Measurements from ENCODE around the gene FSTL5. TPM values are rescaled to one million over a fixed set of nuclear protein-coding genes. Genes with fewer than 3 reads are reported as not detected.

Gene FSTL5
- total RNA-seq, 3 donors from 2014 or later (not counting 1 experiment from before 2014, with no cell fraction given): not detected

DNA sequence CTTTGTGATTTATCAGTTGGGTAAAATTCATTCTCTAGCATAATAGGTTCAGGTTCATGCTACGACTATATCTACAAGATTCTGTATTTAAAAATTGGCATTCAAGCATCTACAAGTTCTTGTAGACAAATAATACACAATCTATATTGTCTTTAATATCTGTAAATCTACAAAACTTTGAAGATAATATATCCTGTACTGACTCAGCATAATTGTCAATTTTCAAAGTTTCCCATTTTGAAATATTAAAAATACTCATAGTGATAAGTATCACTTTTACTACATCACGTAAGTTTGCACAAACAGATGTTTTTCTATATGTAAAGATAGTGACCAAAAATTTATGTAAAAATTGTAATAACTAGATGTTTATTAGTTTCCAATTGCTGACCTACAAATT is 360.6 kb downstream of the FSTL5 start:
- intact Hi-C loops (cut with micrococcal nuclease): no loop called here
- no peak overlapping the region for H3K27ac ChIP-seq (ENCODE audit: low read length)
- no CpG with 5 or more reads among the region's 2 CpGs for WGBS (ENCODE audit: insufficient coverage)
- ATAC-seq: no peak
- TF ChIP-seq, protein P1, sequence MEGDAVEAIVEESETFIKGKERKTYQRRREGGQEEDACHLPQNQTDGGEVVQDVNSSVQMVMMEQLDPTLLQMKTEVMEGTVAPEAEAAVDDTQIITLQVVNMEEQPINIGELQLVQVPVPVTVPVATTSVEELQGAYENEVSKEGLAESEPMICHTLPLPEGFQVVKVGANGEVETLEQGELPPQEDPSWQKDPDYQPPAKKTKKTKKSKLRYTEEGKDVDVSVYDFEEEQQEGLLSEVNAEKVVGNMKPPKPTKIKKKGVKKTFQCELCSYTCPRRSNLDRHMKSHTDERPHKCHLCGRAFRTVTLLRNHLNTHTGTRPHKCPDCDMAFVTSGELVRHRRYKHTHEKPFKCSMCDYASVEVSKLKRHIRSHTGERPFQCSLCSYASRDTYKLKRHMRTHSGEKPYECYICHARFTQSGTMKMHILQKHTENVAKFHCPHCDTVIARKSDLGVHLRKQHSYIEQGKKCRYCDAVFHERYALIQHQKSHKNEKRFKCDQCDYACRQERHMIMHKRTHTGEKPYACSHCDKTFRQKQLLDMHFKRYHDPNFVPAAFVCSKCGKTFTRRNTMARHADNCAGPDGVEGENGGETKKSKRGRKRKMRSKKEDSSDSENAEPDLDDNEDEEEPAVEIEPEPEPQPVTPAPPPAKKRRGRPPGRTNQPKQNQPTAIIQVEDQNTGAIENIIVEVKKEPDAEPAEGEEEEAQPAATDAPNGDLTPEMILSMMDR (IDR thresholded peaks at IDR 0.05): no peak
- H3K4me3 Mint-ChIP-seq: no peak overlapping the region
- H3K27me3 Mint-ChIP-seq (ENCODE audit: low read depth in 2 of 2): no peaks in the 10 kb centered on the region
- no peak overlapping the region for H3K27ac Mint-ChIP-seq
- DNase-seq: no peak
- no peaks in the 10 kb centered on the region for H3K27me3 ChIP-seq (ENCODE audit: control insufficient read depth, insufficient read depth, low read length)
- no peaks in the 10 kb centered on the region for H3K36me3 Mint-ChIP-seq
- H3K4me1 ChIP-seq (ENCODE audit: control insufficient read depth, insufficient read depth, low read length): no peaks in the 10 kb centered on the region
- no peaks in the 10 kb centered on the region for H3K4me1 Mint-ChIP-seq
- no peaks in the 10 kb centered on the region for H3K36me3 ChIP-seq (ENCODE audit: control insufficient read depth, insufficient read depth, low read length)
- no peaks in the 10 kb centered on the region for H3K9me3 ChIP-seq (ENCODE audit: control insufficient read depth, insufficient read depth, low read length)
- peaks cover 14 to 28% of the 10 kb centered on the region in 2 donors for H3K9me3 Mint-ChIP-seq
- H3K4me3 ChIP-seq (ENCODE audit: low read length): no peak overlapping the region

DNA sequence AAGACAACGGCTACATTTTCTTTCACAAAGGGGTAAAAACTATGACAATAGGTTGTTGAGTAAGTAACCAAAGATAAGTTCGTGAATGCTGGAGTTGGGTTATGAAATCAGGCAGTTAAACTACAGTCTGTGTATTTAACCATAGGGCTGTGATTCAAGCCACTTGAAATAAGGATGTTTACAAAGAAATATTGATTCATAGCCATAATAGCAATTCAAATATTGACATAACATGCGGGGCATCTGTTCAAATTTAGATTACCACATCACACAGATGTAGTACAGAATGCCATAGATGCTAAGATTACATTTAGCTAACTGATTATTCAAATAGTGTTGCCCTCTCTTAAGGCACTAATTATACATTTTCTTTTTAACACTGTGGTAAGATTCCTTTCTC is 364.1 kb downstream of the FSTL5 start:
- ATAC-seq: no peak
- Mint-ChIP-seq H3K9me3 (peaks cover 2 to 12% of the 10 kb centered on the region in 2 donors), H3K4me3 (no peak overlapping the region), H3K27ac (no peak overlapping the region), H3K36me3 (no peaks in the 10 kb centered on the region), H3K4me1 (no peaks in the 10 kb centered on the region), H3K27me3 (ENCODE audit: low read depth in 2 of 2) (no peaks in the 10 kb centered on the region)
- 50% methylated on average over 2 of the region's 3 CpGs for WGBS (ENCODE audit: insufficient coverage)
- no peaks in the 10 kb centered on the region for H3K27me3 ChIP-seq (ENCODE audit: control insufficient read depth, insufficient read depth, low read length)
- H3K4me1 ChIP-seq (ENCODE audit: control insufficient read depth, insufficient read depth, low read length): no peaks in the 10 kb centered on the region
- TF ChIP-seq, protein P1 (IDR thresholded peaks at IDR 0.05): no peak
- H3K4me3 ChIP-seq (ENCODE audit: low read length): no peak overlapping the region
- H3K27ac ChIP-seq (ENCODE audit: low read length): no peak overlapping the region
- H3K9me3 ChIP-seq (ENCODE audit: control insufficient read depth, insufficient read depth, low read length): no peaks in the 10 kb centered on the region
- H3K36me3 ChIP-seq (ENCODE audit: control insufficient read depth, insufficient read depth, low read length): no peaks in the 10 kb centered on the region
- DNase-seq: no peak
- intact Hi-C loops (cut with micrococcal nuclease): no loop called here

DNA sequence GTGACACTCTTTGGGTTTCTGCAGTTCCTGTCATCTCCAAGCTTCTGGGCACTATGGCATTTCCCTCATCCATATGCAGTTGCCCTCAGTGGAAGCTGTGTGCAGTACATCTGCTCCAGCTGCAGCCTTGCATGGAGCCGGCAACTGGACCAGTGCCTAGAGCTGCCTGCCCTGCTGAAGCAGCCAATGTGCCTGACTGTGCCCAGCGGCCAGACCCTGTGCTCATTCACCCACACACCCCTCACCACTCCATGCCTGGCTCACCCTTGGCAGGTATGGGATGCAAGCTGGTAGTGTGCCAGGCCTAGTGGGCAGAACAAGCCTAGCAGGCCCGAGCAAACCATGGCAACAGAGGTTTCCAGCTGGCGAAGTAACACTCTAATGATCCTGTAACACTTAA is 370.8 kb downstream of the FSTL5 start:
- WGBS (ENCODE audit: insufficient coverage): 85% methylated on average over 3 of the region's 4 CpGs

More for the DNA sequence above, 370.8 kb downstream of the FSTL5 start:
- Histone ChIP-seq H3K4me1 (ENCODE audit: control insufficient read depth, insufficient read depth, low read length) (no peaks in the 10 kb centered on the region), H3K27me3 (ENCODE audit: control insufficient read depth, insufficient read depth, low read length) (no peaks in the 10 kb centered on the region), H3K27ac (ENCODE audit: low read length) (no peak overlapping the region), H3K36me3 (ENCODE audit: control insufficient read depth, insufficient read depth, low read length) (no peaks in the 10 kb centered on the region), H3K9me3 (ENCODE audit: control insufficient read depth, insufficient read depth, low read length) (peaks cover 9% of the 10 kb centered on the region), H3K4me3 (ENCODE audit: low read length) (no peak overlapping the region)
- Mint-ChIP-seq H3K4me3 (no peak overlapping the region), H3K27me3 (ENCODE audit: low read depth in 2 of 2) (no peaks in the 10 kb centered on the region), H3K27ac (no peak overlapping the region), H3K4me1 (no peaks in the 10 kb centered on the region), H3K36me3 (no peaks in the 10 kb centered on the region), H3K9me3 (peaks cover 2 to 5% of the 10 kb centered on the region in 2 donors)
- DNase-seq (no peak), ATAC-seq (no peak)
- intact Hi-C loops (cut with micrococcal nuclease): no loop called here
- TF ChIP-seq, protein P1 (IDR thresholded peaks at IDR 0.05): no peak
